ENCODE results near the gene HOXD3. TPM values are rescaled to one million over a fixed set of nuclear protein-coding genes. Genes with fewer than 3 reads are reported as not detected.

Gene HOXD3
- total and polyA plus RNA-seq, 2 of the 8 experiments (the other 6 are each of a cell fraction or from before 2014, with no cell fraction given): not detected

DNA sequence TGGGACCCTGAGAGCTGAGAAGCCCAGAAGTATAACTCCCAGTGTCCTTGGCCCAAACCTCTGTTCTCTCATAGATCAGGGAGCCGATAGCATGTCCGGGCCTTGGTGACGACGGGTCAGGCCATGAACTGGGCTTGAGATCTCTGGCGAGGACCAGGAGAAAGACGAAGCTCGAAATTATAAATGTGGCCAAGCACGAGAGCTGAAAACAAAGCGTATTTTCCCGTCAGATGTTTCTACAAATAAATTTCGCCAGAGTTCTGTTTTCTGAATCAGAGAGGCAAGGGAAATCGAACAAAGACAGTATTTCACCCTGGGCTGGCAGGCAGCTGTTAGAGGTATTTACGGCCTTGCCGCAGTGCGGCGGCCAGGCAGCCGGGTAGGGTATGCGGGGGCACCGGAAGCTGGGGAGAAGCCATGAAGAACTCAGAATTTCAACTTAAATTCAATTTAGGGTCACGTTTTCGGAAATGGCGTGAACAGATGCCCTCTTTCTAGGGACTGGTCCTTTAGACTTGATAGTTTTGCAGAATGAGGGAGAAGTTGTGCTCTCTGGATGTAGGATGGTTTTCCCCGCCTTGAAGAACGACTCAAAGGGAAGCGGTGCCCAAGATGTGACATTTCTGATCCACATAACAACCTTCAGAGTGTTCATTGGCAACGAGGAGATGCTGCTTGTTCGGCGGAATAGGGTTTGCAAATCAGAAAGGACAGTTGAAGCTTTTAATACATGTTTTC, 18.0 kb upstream of the HOXD3 start (continued):
- TF ChIP-seq, protein P1, sequence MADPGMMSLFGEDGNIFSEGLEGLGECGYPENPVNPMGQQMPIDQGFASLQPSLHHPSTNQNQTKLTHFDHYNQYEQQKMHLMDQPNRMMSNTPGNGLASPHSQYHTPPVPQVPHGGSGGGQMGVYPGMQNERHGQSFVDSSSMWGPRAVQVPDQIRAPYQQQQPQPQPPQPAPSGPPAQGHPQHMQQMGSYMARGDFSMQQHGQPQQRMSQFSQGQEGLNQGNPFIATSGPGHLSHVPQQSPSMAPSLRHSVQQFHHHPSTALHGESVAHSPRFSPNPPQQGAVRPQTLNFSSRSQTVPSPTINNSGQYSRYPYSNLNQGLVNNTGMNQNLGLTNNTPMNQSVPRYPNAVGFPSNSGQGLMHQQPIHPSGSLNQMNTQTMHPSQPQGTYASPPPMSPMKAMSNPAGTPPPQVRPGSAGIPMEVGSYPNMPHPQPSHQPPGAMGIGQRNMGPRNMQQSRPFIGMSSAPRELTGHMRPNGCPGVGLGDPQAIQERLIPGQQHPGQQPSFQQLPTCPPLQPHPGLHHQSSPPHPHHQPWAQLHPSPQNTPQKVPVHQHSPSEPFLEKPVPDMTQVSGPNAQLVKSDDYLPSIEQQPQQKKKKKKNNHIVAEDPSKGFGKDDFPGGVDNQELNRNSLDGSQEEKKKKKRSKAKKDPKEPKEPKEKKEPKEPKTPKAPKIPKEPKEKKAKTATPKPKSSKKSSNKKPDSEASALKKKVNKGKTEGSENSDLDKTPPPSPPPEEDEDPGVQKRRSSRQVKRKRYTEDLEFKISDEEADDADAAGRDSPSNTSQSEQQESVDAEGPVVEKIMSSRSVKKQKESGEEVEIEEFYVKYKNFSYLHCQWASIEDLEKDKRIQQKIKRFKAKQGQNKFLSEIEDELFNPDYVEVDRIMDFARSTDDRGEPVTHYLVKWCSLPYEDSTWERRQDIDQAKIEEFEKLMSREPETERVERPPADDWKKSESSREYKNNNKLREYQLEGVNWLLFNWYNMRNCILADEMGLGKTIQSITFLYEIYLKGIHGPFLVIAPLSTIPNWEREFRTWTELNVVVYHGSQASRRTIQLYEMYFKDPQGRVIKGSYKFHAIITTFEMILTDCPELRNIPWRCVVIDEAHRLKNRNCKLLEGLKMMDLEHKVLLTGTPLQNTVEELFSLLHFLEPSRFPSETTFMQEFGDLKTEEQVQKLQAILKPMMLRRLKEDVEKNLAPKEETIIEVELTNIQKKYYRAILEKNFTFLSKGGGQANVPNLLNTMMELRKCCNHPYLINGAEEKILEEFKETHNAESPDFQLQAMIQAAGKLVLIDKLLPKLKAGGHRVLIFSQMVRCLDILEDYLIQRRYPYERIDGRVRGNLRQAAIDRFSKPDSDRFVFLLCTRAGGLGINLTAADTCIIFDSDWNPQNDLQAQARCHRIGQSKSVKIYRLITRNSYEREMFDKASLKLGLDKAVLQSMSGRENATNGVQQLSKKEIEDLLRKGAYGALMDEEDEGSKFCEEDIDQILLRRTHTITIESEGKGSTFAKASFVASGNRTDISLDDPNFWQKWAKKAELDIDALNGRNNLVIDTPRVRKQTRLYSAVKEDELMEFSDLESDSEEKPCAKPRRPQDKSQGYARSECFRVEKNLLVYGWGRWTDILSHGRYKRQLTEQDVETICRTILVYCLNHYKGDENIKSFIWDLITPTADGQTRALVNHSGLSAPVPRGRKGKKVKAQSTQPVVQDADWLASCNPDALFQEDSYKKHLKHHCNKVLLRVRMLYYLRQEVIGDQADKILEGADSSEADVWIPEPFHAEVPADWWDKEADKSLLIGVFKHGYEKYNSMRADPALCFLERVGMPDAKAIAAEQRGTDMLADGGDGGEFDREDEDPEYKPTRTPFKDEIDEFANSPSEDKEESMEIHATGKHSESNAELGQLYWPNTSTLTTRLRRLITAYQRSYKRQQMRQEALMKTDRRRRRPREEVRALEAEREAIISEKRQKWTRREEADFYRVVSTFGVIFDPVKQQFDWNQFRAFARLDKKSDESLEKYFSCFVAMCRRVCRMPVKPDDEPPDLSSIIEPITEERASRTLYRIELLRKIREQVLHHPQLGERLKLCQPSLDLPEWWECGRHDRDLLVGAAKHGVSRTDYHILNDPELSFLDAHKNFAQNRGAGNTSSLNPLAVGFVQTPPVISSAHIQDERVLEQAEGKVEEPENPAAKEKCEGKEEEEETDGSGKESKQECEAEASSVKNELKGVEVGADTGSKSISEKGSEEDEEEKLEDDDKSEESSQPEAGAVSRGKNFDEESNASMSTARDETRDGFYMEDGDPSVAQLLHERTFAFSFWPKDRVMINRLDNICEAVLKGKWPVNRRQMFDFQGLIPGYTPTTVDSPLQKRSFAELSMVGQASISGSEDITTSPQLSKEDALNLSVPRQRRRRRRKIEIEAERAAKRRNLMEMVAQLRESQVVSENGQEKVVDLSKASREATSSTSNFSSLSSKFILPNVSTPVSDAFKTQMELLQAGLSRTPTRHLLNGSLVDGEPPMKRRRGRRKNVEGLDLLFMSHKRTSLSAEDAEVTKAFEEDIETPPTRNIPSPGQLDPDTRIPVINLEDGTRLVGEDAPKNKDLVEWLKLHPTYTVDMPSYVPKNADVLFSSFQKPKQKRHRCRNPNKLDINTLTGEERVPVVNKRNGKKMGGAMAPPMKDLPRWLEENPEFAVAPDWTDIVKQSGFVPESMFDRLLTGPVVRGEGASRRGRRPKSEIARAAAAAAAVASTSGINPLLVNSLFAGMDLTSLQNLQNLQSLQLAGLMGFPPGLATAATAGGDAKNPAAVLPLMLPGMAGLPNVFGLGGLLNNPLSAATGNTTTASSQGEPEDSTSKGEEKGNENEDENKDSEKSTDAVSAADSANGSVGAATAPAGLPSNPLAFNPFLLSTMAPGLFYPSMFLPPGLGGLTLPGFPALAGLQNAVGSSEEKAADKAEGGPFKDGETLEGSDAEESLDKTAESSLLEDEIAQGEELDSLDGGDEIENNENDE (IDR thresholded peaks at IDR 0.05; ENCODE audit: insufficient replicate concordance, low read length): no peak
- TF ChIP-seq RNF2 (IDR thresholded peaks at IDR 0.05; ENCODE audit: borderline replicate concordance, low read depth, low read length, missing control alignments, poor library complexity, severe bottlenecking) (peak; percentile 97), TAF7 (optimal IDR thresholded peaks at IDR 0.05; ENCODE audit: borderline replicate concordance, low read depth, low read length) (no peak), KDM4A (IDR thresholded peaks at IDR 0.05; ENCODE audit: low read depth, low read length, severe bottlenecking) (no peak), PHF8 (conservative IDR thresholded peaks at IDR 0.05; ENCODE audit: low read depth, low read length) (no peak), GABPA (IDR thresholded peaks at IDR 0.05; ENCODE audit: borderline replicate concordance, insufficient read depth, low read length) (no peak), SUZ12 (IDR thresholded peaks at IDR 0.05; ENCODE audit: low read length) (peak; percentile 92), KDM1A (IDR thresholded peaks at IDR 0.05; ENCODE audit: borderline replicate concordance, low read length) (no peak), HDAC2 (IDR thresholded peaks at IDR 0.05; ENCODE audit: borderline replicate concordance in 1 of 2, low read depth in 2 of 2, low read length in 2 of 2) (no peak)
